ENCODE measurements around the gene GLIS2.

Gene GLIS2

DNA sequence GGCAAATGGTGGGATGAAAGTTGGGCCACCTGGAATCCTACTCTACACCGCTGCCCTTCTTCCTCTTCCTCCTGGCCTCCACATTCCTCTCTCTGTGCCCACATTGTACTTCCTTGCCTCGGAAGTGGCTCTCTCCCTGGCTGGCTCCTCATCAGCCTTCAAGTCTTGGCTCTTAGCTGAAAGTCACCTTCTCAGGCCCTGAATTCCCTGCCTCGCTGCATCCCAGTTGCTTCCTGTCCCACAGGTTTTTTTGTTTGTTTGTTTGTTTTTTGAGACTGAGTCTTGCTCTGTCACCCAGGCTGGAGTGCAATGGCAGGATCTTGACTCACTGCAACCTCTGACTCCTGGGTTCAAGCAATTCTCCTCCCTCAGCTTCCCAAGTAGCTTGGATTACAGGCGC, 37.8 kb downstream of the GLIS2 start:
- no peak for TF ChIP-seq EZH2 (IDR thresholded peaks at IDR 0.05; ENCODE audit: borderline replicate concordance, low read length)
- TF ChIP-seq, protein P1, sequence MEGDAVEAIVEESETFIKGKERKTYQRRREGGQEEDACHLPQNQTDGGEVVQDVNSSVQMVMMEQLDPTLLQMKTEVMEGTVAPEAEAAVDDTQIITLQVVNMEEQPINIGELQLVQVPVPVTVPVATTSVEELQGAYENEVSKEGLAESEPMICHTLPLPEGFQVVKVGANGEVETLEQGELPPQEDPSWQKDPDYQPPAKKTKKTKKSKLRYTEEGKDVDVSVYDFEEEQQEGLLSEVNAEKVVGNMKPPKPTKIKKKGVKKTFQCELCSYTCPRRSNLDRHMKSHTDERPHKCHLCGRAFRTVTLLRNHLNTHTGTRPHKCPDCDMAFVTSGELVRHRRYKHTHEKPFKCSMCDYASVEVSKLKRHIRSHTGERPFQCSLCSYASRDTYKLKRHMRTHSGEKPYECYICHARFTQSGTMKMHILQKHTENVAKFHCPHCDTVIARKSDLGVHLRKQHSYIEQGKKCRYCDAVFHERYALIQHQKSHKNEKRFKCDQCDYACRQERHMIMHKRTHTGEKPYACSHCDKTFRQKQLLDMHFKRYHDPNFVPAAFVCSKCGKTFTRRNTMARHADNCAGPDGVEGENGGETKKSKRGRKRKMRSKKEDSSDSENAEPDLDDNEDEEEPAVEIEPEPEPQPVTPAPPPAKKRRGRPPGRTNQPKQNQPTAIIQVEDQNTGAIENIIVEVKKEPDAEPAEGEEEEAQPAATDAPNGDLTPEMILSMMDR (IDR thresholded peaks at IDR 0.05; ENCODE audit: low read length) = no peak
- no peak overlapping the region for H3K4me2 ChIP-seq (ENCODE audit: low read length)
- H3K27ac ChIP-seq (ENCODE audit: low read depth, low read length, poor library complexity, severe bottlenecking) = no peak overlapping the region
- peaks cover 17% of the 10 kb centered on the region for H3K79me2 ChIP-seq (ENCODE audit: insufficient read depth, low read length)
- peaks cover 18% of the 10 kb centered on the region for H3K4me1 ChIP-seq (ENCODE audit: insufficient read depth, low read length, severe bottlenecking)
- H4K20me1 ChIP-seq (ENCODE audit: insufficient read depth, low read length) = no peaks in the 10 kb centered on the region
- H3F3A ChIP-seq (ENCODE audit: insufficient read depth, low read length) = no peaks in the 10 kb centered on the region
- H3K27me3 ChIP-seq (ENCODE audit: insufficient read depth, low read length) = no peaks in the 10 kb centered on the region
- peaks cover 17% of the 10 kb centered on the region; the same call in 1 of the 2 replicates for H3K36me3 ChIP-seq (ENCODE audit: insufficient read depth, low read length)
- no peak overlapping the region for H3K9ac ChIP-seq (ENCODE audit: low read length)
- no peak overlapping the region for H2AFZ ChIP-seq (ENCODE audit: low read length)
- H3K4me3 ChIP-seq (ENCODE audit: low read depth, low read length, poor library complexity, severe bottlenecking) = no peak overlapping the region
- no peaks in the 10 kb centered on the region for H3K9me3 ChIP-seq (ENCODE audit: low read length)
- no peaks in the 10 kb centered on the region for H3K9me2 ChIP-seq (ENCODE audit: low read depth, low read length)

DNA sequence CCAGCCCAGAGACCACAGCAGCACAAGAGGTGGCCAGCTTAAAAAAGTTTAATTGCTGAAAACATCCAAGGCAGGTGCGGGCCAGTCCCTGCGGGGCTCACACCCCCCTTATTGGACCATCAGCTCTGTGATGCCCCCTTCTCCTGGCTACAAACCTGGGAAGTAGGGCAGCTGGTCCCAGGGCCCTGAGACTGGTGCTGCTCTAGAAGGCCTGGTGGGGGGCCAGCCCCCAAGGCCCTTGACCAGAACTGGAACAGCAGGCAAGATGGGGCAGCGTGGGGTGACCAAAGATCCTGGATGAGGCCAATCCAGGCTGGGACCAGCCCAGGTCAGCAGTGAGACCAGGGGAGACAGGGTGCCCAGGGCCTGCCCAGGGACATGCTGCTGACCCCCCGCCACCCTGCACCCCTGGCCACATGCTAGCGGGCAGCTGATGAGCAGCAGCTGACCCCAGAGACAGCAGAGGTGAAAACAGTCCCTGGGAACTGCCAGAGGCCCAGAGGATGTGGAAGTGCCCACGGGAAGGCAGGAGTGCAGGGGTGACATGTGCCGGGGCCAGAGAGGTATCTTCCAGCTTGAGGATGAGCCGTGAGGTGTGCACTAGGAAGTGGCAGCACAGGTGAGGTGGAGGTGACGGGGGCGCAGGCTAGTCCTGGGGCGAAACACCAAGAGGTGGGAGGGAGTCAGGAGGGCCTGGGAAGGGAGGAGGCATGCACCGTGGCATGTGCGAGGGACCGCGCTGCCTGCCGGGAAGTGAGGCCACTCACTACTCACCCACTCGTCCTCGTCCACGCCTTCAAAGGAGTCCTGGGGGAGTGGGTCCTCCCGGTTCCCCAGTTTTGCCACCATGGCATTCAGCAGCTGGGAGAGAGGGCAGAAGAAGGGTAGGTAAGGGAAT, 38.9 kb downstream of the GLIS2 start:
- H3K9ac ChIP-seq (ENCODE audit: low read length) = no peak overlapping the region
- H3F3A ChIP-seq (ENCODE audit: insufficient read depth, low read length) = no peaks in the 10 kb centered on the region
- H3K4me1 ChIP-seq (ENCODE audit: insufficient read depth, low read length, severe bottlenecking) = peaks cover 12% of the 10 kb centered on the region
- H3K9me3 ChIP-seq (ENCODE audit: low read length) = no peaks in the 10 kb centered on the region
- no peak overlapping the region for H3K4me3 ChIP-seq (ENCODE audit: low read depth, low read length, poor library complexity, severe bottlenecking)
- TF ChIP-seq EZH2 (IDR thresholded peaks at IDR 0.05; ENCODE audit: borderline replicate concordance, low read length) = no peak
- TF ChIP-seq, protein P1 (IDR thresholded peaks at IDR 0.05; ENCODE audit: low read length) = no peak
- no peaks in the 10 kb centered on the region for H3K27me3 ChIP-seq (ENCODE audit: insufficient read depth, low read length)
- H3K79me2 ChIP-seq (ENCODE audit: insufficient read depth, low read length) = peaks cover 10% of the 10 kb centered on the region
- no peaks in the 10 kb centered on the region for H3K9me2 ChIP-seq (ENCODE audit: low read depth, low read length)
- H3K4me2 ChIP-seq (ENCODE audit: low read length) = no peak overlapping the region
- no peak overlapping the region for H3K27ac ChIP-seq (ENCODE audit: low read depth, low read length, poor library complexity, severe bottlenecking)
- H2AFZ ChIP-seq (ENCODE audit: low read length) = no peak overlapping the region
- peaks cover 15% of the 10 kb centered on the region; the same call in 1 of the 2 replicates for H3K36me3 ChIP-seq (ENCODE audit: insufficient read depth, low read length)
- H4K20me1 ChIP-seq (ENCODE audit: insufficient read depth, low read length) = no peaks in the 10 kb centered on the region

DNA sequence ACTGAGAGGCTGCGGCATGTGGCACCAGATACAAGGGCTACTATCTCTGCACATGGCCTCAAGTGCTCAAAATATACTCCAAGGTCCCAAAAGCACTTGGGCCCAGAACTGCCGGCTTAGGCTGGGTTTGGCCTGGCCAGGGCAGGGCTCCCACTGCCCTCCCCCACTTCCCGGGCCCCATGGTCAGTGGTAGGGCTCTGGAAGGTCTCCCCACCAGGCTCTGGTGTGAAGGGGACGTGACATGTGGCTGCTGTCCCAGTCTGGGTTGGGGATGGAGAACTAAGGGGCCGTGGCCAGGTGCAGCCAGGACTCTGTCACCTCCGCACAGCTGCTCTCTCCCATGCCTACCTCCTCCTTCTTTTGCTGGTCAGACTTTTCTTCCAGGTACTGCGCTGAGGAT, 41.0 kb downstream of the GLIS2 start:
- TF ChIP-seq, protein P1 (IDR thresholded peaks at IDR 0.05; ENCODE audit: low read length) = no peak
- TF ChIP-seq EZH2 (IDR thresholded peaks at IDR 0.05; ENCODE audit: borderline replicate concordance, low read length) = no peak
- no peaks in the 10 kb centered on the region for H4K20me1 ChIP-seq (ENCODE audit: insufficient read depth, low read length)
- peaks cover 21% of the 10 kb centered on the region; the same call in 1 of the 2 replicates for H3K36me3 ChIP-seq (ENCODE audit: insufficient read depth, low read length)
- no peak overlapping the region for H3K4me3 ChIP-seq (ENCODE audit: low read depth, low read length, poor library complexity, severe bottlenecking)
- no peaks in the 10 kb centered on the region for H3K9me2 ChIP-seq (ENCODE audit: low read depth, low read length)
- H3K4me2 ChIP-seq (ENCODE audit: low read length) = no peak overlapping the region
- no peak overlapping the region for H3K27ac ChIP-seq (ENCODE audit: low read depth, low read length, poor library complexity, severe bottlenecking)
- H3K27me3 ChIP-seq (ENCODE audit: insufficient read depth, low read length) = no peaks in the 10 kb centered on the region
- H3F3A ChIP-seq (ENCODE audit: insufficient read depth, low read length) = no peaks in the 10 kb centered on the region
- H3K79me2 ChIP-seq (ENCODE audit: insufficient read depth, low read length) = no peaks in the 10 kb centered on the region
- H3K9me3 ChIP-seq (ENCODE audit: low read length) = no peaks in the 10 kb centered on the region
- no peak overlapping the region for H3K9ac ChIP-seq (ENCODE audit: low read length)
- no peak overlapping the region for H2AFZ ChIP-seq (ENCODE audit: low read length)
- H3K4me1 ChIP-seq (ENCODE audit: insufficient read depth, low read length, severe bottlenecking) = peaks cover 3% of the 10 kb centered on the region

Data from OCI-LY1 (cell line).